Right renal cortex interstitium (tissue), 3 donors: ENCODE data around the gene DLL3. TPM values are rescaled to one million over a fixed set of nuclear protein-coding genes. Genes with fewer than 3 reads are reported as not detected.

Source experiments
- DNase-seq, 3 donors: peaks; one replicate each; pipeline ENCODE4 v3.0.0-alpha.2; 2013; ENCODE audit warnings: low read depth in 3 of 3, low spot score in 2 of 3
- polyA plus RNA-seq, 3 donors: library from polyadenylated mRNA; unstranded; fragments of 120-200 nt; gene quantifications; one replicate each; pipeline ENCODE4 v1.2.1, GENCODE V29; 2013; ENCODE audit not compliant: insufficient read length in 3 of 3

The DLL3 gene
- polyA plus RNA-seq, 3 donors = 0.29 to 0.61 (median 0.55) TPM

DNA sequence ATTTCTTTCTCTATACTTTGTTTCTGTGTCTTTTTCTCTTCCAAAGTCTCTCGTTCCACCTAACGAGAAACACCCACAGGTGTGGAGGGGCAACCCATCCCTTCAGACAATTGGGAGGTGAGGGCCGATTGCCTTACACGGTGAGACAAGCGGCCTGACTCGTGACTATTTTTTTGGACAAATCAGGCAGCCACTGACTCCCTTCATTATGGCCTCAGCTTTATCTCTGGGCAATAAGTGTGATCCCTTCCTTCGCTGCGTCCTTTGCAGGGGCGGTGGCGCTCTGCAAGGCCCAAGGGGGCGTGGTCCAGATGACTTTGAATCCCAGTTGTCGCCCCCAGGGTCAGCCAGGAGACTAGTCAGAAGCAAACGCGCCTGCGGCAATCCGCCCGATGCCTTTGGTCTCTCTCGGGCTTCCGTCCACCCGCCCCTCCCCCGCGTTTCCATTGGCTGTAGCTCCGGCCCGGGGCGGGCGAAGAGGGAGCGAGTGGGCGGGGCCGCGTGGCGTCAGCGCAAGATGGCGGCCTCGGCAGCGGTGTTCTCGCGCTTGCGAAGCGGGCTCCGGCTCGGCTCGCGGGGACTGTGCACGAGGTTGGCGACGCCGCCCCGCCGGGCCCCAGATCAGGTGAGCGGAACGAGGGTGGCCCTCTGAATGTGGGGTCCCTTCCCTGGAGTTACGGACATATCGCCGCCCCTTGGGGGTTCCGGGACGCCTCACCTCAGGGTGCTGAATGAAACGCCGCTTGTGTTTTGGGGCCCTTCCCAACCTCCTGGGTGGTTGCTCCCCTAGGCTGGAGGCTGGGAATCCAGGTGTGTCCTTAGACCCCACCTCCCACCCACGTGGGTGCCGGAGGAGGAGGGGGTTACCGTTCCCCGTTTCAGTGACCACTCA is 18.2 kb upstream of the DLL3 start, which contains the start of gene TIMM50:
Gene TIMM50 (plus strand): TSS at position 502 of the 892 bp plus-strand sequence. CDS start 16 bp downstream, at position 518.
- peak; percentile 83 to 92 (median 90) for DNase-seq

DNA sequence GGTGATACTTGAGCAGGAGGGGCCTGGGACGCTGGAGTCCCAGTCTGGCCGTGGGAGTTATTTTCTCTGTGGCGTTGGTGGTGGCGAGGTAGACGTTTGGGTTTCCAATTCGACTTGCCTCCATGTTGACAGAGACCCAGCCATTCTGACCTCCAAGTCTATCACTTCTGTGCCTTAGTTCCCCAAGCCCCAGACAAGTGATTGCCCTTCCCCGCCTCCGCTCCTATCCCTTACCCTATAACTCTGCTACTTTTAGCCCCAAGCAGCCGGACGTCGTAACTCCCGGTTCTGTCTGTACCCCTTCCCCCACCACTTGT is 17.6 kb upstream of the DLL3 start:
- no peak for DNase-seq

DNA sequence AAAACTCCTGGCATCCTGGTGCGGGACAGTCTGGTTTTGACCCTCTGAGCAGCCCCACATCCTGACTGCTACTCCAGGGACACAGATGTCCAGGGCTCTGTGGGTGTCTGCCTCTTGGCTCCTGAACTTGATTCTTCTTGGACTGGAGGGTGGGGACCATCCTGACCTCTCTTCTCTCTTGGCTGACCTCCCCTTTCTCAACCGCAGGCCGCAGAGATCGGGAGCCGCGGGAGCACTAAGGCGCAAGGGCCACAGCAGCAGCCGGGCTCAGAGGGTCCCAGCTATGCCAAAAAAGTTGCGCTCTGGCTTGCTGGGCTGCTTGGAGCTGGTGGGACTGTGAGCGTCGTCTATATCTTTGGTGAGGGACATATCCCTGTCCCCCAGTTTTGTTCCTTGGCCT is 17.1 kb upstream of the DLL3 start:
- no peak for DNase-seq

DNA sequence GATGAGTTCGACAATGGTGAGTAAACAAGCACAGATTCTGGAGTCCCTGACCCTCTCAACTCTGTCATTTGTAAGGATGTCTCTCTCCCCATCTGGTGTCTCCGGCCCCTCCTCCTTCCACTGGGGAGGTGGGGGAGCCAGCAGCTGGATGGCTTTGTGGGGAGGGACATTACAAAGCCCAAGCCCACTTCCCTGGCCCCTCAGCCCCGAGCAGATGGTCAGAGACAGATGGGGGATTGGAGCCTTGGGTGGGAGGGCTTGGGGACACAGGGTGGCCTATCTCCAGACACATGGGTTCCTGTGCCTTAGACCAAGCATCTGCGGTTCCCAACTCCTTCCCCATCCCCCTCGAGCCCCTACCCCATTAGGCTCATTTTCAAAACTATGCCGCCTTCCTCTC is 15.6 kb upstream of the DLL3 start:
- no peak for DNase-seq

DNA sequence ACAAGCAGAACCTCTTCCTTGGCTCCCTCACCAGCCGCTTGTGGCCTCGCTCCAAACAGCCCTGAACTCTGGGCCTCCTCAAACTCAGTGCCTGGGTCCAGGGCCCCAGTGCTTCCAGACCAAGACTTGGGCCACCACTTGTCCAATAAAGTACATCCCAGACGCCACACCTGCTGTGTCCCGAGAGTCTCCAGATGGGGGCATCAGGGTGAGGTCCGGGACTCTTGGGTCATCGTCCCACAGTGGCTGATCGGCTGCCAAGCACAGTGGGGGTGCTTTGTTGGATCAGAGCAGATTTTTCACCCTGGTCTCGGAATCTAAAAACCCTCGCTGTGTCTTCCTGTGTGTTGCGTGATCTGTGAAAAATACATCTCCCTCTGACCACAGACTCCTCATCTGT is 9.0 kb upstream of the DLL3 start:
- no peak for DNase-seq

DNA sequence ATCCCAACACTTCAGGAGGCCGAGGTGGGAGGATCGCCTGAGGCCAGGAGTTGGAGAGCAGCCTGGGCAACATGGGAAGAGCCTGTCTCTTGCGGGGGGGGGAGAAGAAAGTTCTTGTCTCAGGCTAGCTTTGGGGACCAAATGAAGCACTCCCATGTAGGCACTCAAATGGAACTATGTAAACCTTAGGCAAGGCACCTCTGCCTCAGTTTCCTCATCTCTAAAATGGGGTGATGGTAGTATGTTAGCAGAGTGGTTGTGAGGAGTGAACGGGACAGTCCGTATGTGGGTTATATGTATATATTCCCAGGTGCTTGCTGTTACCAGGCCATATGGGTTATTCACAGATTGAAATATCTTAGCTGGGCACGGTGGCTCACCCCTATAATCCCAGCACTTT is 6.5 kb upstream of the DLL3 start:
- no peak for DNase-seq

DNA sequence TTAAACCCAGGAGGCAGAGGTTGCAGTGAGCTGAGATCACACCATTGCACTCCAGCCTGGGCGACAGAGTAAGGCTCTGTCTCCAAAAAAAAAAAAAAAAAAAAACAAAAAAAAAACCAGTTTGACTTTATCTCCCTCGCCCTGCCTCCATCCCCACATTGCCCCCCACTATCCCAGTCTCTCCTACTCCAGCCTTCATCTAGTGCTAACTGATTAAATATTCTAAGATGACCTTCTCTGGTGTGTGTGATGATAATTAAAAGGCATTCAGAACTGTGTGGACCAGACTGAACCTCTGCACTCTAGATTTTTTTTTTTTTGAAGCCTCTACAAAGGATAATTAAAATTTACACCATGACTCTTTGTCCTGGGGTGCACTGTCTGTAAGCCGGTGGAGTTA is 6.0 kb upstream of the DLL3 start:
- DNase-seq = no peak

DNA sequence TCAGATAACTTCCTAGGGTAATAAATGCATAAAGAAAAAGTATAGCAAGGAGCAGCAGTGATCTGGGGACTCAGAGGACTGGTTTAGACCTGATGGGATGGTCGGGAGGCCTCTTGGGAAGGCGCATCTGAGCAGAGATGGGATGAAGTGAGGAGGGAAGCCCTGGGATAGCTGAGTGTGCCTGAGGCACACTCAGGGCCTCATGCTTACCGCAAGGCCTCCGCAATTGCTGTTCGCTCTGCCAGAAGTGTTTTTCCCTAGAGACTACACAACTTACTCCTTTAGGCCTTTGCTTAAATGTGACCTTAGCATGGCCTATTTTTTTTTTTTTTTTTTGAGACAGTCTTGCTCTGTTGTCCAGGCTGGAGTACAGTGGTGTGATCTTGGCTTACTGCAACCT is 4.1 kb upstream of the DLL3 start:
- no peak for DNase-seq

DNA sequence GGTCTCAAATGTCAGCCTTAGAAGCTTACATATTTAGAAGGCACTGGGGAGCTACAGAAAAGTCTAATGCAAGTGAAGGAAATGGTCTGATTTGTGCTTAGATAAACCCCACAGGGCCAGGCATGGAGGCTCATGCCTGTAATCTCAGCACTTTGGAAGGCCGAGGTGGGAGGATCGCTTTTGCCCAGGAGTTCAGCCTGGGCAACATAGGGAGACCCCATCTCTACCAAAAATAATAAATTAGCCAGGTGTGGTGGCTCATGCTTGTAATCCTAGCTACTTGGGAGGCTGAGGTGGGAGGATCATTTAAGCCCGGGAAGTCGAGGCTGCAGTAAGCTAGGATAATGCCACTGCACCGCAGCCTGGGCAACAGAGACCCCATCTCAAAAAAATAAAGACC is 2.7 kb upstream of the DLL3 start:
- DNase-seq = no peak

DNA sequence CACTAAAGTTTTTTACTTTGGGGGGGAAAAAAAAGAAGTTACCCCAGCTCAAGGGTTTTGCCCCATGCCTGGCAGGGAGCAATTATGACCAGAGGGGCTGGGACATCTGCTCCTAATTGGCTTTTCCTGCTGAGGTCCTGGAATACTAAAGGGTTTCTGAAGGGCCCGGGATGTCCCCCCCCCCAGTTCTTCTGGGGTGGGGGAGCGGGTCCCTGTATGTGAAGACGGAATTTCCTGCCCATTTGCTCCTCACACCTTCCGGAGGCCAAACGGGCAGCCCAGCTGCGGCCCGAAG is 1.1 kb upstream of the DLL3 start:
- DNase-seq = no peak

DNA sequence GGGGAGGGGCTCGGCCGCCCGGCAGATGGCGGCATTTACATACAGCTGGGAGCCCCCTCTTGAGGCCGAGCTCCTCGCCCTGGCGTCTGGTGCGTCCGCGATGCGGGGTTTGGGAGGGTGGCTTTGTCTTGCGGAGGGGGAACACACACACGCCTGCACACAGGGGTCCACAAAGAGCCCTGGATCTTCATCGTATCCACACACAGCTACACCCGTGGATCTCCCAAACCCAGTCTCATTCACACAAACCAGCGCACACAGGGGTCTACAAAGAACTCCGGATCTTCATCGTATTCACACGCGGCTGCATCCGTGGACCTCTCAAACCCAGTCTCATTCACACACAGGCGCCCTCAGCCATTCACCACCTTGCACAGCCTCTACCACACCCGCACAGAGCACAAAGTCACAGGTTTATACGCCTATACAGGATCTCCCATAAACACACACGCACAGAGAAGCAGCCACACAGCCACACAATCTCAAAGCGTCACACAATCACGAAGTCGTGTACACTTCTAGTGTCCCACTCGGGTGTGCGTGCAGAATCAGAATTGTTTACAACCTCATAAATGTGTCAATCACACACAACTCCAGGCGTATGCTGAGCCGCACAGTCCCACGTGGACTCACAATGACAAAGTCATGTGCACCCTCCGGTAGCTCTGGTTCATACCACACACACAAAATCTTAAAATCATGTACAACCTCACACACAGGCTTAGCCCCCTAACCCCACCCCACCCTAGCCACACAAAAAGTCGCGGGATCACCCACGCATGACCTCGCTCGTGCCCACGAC is 550 bp upstream of the DLL3 start:
- no peak for DNase-seq

DNA sequence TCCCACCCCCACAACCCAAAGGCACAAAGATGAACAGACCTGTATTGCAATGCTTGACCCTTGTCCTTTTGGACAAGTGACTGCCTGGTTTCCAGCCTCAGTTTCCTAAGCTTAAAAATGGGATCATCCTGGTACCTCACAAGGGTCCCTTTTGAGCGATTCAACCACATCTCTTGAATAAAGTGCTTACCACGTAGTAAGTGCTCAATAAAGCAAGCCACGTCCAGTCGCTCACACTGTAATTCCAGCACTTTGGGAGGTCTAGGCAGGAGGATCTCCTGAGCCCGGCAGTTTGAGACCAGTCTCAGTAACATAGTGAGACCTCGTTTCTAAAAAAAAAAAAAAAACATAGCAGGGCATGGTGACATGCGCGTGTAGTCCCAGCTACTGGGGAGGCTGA is 1.2 kb downstream of the DLL3 start:
- DNase-seq = no peak

DNA sequence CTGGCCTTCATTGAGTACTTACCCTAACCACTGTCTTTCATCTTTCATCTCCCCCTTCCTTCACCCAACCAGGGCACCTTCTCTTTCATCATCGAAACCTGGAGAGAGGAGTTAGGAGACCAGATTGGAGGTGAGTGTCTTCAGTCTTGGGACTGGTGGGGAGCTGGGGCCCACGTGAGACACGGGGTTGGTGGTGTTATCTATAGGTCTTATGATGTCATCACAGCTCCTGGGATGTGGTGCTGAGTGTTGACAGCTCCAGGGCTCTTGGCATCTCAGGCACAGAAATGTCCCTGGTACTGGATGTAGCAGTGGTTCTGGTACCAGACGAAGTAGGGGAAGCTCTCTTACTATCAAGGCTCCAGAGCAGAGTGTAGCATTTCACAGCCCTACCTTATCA is 1.8 kb downstream of the DLL3 start:
- DNase-seq = no peak

DNA sequence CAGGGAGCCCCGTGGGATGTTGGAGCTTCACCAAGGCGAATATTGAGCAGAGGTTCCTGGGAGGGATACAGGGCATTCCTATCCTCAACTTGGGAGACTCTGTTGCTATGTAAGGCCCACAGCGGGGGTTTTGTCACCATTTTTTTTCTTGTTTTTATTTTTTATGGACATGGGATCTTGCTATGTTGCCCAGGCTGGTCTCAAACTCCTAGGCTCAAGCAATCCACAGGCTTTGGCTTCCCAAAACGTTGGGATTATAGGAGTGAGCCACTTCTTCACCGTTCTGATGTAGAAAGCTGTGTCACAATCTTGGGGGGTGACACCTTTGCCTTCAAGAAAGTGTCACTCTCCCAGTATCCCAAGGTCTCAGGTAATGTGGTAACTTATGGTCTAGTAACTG is 2.6 kb downstream of the DLL3 start:
- DNase-seq = no peak

DNA sequence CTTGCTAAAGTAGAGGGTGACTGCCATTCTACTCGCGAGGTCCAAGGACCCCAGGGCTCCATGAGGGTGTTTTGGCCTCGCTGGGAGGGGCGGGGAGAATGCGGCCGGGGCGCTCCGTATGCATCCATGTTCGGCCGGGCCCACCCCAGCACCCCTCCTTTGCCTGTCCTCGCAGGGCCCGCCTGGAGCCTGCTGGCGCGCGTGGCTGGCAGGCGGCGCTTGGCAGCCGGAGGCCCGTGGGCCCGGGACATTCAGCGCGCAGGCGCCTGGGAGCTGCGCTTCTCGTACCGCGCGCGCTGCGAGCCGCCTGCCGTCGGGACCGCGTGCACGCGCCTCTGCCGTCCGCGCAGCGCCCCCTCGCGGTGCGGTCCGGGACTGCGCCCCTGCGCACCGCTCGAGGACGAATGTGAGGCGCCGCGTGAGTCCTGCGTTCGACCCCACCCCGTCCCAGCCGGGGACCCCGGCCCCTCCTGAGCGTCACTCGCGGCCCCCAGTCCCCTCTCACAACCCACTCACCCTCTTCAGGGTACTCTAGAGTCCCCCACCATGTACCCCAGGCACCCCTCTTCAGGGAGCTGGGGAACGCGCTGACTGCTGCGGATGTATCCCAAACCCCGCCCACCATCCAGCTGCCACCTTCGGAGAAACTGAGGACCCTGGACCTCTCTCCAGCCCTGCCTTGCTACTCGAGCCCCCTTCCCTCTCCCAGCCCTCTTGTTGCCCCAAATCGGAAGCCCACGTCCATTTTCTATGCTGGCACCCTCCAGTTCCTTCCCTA is 4.1 kb downstream of the DLL3 start:
- DNase-seq = no peak

DNA sequence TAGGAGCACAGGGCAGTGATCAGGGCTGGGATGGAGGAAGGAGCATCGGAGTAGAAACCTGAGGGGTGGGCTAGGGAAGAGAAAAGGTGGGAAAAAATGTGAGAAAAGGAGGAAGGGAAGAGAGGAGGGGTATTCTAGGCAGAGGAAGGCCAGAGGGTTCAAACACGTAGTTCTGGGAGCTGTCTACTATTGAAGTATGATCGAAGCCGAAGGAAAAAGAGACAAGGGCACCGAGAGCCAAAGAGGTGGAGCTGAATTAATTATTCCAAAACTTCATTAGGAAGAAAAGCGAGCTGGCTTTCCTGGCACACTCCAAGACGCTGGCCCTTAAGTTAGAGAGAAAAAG is 7.8 kb downstream of the DLL3 start:
- no peak for DNase-seq

DNA sequence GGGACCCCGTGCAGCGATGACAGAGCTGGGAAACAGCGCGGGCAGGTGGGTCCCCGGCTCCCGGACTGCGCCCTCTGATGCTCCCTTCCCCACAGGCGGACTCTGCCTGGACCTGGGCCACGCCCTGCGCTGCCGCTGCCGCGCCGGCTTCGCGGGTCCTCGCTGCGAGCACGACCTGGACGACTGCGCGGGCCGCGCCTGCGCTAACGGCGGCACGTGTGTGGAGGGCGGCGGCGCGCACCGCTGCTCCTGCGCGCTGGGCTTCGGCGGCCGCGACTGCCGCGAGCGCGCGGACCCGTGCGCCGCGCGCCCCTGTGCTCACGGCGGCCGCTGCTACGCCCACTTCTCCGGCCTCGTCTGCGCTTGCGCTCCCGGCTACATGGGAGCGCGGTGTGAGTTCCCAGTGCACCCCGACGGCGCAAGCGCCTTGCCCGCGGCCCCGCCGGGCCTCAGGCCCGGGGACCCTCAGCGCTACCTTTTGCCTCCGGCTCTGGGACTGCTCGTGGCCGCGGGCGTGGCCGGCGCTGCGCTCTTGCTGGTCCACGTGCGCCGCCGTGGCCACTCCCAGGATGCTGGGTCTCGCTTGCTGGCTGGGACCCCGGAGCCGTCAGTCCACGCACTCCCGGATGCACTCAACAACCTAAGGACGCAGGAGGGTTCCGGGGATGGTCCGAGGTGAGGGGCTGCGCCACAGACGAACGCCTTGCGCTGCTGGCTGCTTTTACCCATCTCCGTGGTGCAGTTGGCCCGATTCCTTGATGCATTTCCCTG is 8.4 kb downstream of the DLL3 start:
- DNase-seq = no peak

DNA sequence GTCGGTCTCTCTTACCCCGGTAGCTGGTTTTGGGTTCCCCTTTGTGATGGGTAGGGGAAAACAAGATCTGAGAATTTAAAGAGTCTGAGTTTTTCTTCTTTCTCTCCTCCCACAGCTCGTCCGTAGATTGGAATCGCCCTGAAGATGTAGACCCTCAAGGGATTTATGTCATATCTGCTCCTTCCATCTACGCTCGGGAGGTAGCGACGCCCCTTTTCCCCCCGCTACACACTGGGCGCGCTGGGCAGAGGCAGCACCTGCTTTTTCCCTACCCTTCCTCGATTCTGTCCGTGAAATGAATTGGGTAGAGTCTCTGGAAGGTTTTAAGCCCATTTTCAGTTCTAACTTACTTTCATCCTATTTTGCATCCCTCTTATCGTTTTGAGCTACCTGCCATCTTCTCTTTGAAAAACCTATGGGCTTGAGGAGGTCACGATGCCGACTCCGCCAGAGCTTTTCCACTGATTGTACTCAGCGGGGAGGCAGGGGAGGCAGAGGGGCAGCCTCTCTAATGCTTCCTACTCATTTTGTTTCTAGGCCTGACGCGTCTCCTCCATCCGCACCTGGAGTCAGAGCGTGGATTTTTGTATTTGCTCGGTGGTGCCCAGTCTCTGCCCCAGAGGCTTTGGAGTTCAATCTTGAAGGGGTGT is 9.1 kb downstream of the DLL3 start:
- DNase-seq = no peak

DNA sequence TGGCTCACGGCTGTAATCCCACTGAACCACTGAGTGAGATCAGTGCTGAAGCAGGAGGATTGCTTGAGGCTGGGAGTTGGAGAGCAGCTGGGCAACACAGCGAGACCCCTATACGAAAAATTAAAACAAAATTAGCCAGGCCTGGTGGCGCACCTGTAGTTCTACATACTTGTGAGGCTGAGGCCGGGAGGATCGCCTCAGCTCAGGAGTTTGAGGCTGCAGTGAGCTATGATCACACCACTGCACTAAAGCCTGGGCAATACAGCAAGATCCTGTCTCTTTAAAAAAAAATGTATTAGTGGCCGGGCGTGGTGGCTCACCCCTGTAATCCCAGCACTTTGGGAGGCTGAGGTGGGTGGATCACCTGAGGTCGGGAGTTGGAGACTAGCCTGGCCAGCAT is 9.9 kb downstream of the DLL3 start:
- DNase-seq = no peak

DNA sequence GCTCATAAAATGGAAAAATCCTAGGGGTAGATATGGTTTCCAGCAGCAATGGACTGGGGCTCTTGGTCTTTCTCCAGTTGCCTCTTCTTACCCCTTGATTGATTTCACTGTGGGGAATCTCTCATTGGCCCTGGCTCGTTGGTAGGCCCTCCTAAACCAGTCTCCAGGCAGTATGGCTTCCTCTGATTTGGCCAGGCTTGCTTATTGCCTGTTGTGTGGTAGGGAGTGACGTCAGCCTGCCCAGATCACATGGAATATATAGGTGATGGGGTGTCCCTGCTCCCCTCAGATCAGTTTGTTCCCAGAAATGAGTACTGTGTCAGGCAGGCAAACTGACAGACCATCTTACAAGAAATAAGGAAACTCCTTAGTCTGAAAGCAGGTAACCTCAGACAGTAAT is 10.5 kb downstream of the DLL3 start:
- no peak for DNase-seq
